ENCODE data around the gene MMD2. TPM values are rescaled to one million over a fixed set of nuclear protein-coding genes. Genes with fewer than 3 reads are reported as not detected.

MMD2 gene
- total and polyA plus RNA-seq, 2 donors (not counting 1 experiment from before 2014, with no cell fraction given) = not detected

GRCh38 chr7:4882169-4883032, 76.6 kb downstream of the MMD2 start:
- H3K4me3 ChIP-seq (ENCODE audit: control extremely low read depth in 1 of 5, extremely low read depth in 1 of 5, insufficient read depth in 1 of 5, low read depth in 2 of 5, low read length in 4 of 5) = no peak overlapping the region
- H3K4me1 ChIP-seq (ENCODE audit: control insufficient read depth in 2 of 2, insufficient read depth in 2 of 2, low read length in 2 of 2) = peaks cover 3 to 17% of the 10 kb centered on the region in 2 donors
- H4K20me1 ChIP-seq (ENCODE audit: control insufficient read depth, insufficient read depth, low read length, poor library complexity, severe bottlenecking) = no peaks in the 10 kb centered on the region
- Mint-ChIP-seq H3K4me3 (peak overlapping the region; percentile 70), H3K9me3 (ENCODE audit: insufficient read depth) (no peaks in the 10 kb centered on the region), H3K27ac (no peak overlapping the region), H3K27me3 (peaks cover 42% of the 10 kb centered on the region), H3K4me1 (peaks cover 13% of the 10 kb centered on the region)
- ATAC-seq (ENCODE audit: low read depth) (no peak), DNase-seq (no peak)
- H3K79me2 ChIP-seq (ENCODE audit: control insufficient read depth, insufficient read depth, low read length) = no peaks in the 10 kb centered on the region
- H3K4me2 ChIP-seq (replicated peaks; ENCODE audit: low read depth, low read length, poor library complexity, severe bottlenecking) = peak overlapping the region; percentile 77
- ChIA-PET POLR2A (no interaction called here), CTCF (no interaction called here)
- intact Hi-C loops (cut with micrococcal nuclease) = no loop called here
- peak overlapping the region; percentile 56 for H2AFZ ChIP-seq (ENCODE audit: insufficient read depth, low read depth, low read length, poor library complexity, severe bottlenecking)
- no peak overlapping the region for H3K9ac ChIP-seq (ENCODE audit: low read length)
- no peaks in the 10 kb centered on the region for H3K36me3 ChIP-seq (replicated peaks in 1 of 2; ENCODE audit: control extremely low read depth in 1 of 2, control insufficient read depth in 1 of 2, extremely low read depth in 1 of 2, insufficient read depth in 2 of 2, low read length in 1 of 2)
- H3K27me3 ChIP-seq (replicated peaks in 1 of 4; ENCODE audit: control extremely low read depth in 1 of 4, control insufficient read depth in 3 of 4, insufficient read depth in 4 of 4, low read length in 3 of 4) = peaks cover 0 to 31% (median 12%) of the 10 kb centered on the region in 4 experiments
- peaks cover 0 to 8% (median 0%) of the 10 kb centered on the region in 3 donors for H3K9me3 ChIP-seq (ENCODE audit: control extremely low read depth in 1 of 3, control insufficient read depth in 2 of 3, insufficient read depth in 1 of 3, low read length in 2 of 3)
- no peak for TF ChIP-seq CTCF (IDR thresholded peaks at IDR 0.05)
- TF ChIP-seq EZH2 (IDR thresholded peaks at IDR 0.05; ENCODE audit: borderline replicate concordance, insufficient read depth, low read depth, low read length, poor library complexity, severe bottlenecking) = no peak
- WGBS (ENCODE audit: insufficient coverage) = 11% methylated on average over 26 of the region's 35 CpGs
- no peak overlapping the region for H3K27ac ChIP-seq (ENCODE audit: low read length in 2 of 2)

GRCh38 chr7:4880218-4880617, 78.8 kb downstream of the MMD2 start:
- H2AFZ ChIP-seq (ENCODE audit: insufficient read depth, low read depth, low read length, poor library complexity, severe bottlenecking) = no peak overlapping the region
- no peaks in the 10 kb centered on the region for H3K79me2 ChIP-seq (ENCODE audit: control insufficient read depth, insufficient read depth, low read length)
- H3K9ac ChIP-seq (ENCODE audit: low read length) = no peak overlapping the region
- 83% methylated on average over 9 of the region's 10 CpGs for WGBS (ENCODE audit: insufficient coverage)
- peaks cover 13% of the 10 kb centered on the region for H3K4me1 Mint-ChIP-seq
- H3K27ac ChIP-seq (ENCODE audit: low read length in 2 of 2) = no peak overlapping the region
- ChIA-PET CTCF (no interaction called here), POLR2A (no interaction called here)
- peaks cover 3 to 17% of the 10 kb centered on the region in 2 donors for H3K4me1 ChIP-seq (ENCODE audit: control insufficient read depth in 2 of 2, insufficient read depth in 2 of 2, low read length in 2 of 2)
- H4K20me1 ChIP-seq (ENCODE audit: control insufficient read depth, insufficient read depth, low read length, poor library complexity, severe bottlenecking) = no peaks in the 10 kb centered on the region
- DNase-seq (no peak), ATAC-seq (ENCODE audit: low read depth) (no peak)
- H3K4me3 ChIP-seq (ENCODE audit: control extremely low read depth in 1 of 5, extremely low read depth in 1 of 5, insufficient read depth in 1 of 5, low read depth in 2 of 5, low read length in 4 of 5) = no peak overlapping the region
- no peak overlapping the region for H3K4me3 Mint-ChIP-seq
- TF ChIP-seq CTCF (IDR thresholded peaks at IDR 0.05) = no peak
- TF ChIP-seq EZH2 (IDR thresholded peaks at IDR 0.05; ENCODE audit: borderline replicate concordance, insufficient read depth, low read depth, low read length, poor library complexity, severe bottlenecking) = no peak
- no peaks in the 10 kb centered on the region for H3K9me3 Mint-ChIP-seq (ENCODE audit: insufficient read depth)
- H3K27me3 Mint-ChIP-seq = peaks cover 30% of the 10 kb centered on the region
- no peaks in the 10 kb centered on the region for H3K36me3 ChIP-seq (replicated peaks in 1 of 2; ENCODE audit: control extremely low read depth in 1 of 2, control insufficient read depth in 1 of 2, extremely low read depth in 1 of 2, insufficient read depth in 2 of 2, low read length in 1 of 2)
- no peak overlapping the region for H3K27ac Mint-ChIP-seq
- peaks cover 0 to 31% (median 9%) of the 10 kb centered on the region in 4 experiments for H3K27me3 ChIP-seq (replicated peaks in 1 of 4; ENCODE audit: control extremely low read depth in 1 of 4, control insufficient read depth in 3 of 4, insufficient read depth in 4 of 4, low read length in 3 of 4)
- intact Hi-C loops (cut with micrococcal nuclease) = no loop called here
- peaks cover 0 to 8% (median 0%) of the 10 kb centered on the region in 3 donors for H3K9me3 ChIP-seq (ENCODE audit: control extremely low read depth in 1 of 3, control insufficient read depth in 2 of 3, insufficient read depth in 1 of 3, low read length in 2 of 3)
- H3K4me2 ChIP-seq (replicated peaks; ENCODE audit: low read depth, low read length, poor library complexity, severe bottlenecking) = no peak overlapping the region

All from B cell (primary cell).